Osteoblast (primary cell): ENCODE data around the gene TIMM17A. TPM values are rescaled to one million over a fixed set of nuclear protein-coding genes. Genes with fewer than 3 reads are reported as not detected.

Experiments
- DNase-seq: peaks from one replicate; pipeline ENCODE4 v3.0.0; 2011; ENCODE audit warnings: low spot score, mixed read lengths; ENCODE audit not compliant: insufficient read length; ENCODE audit errors: missing footprints
- H2AFZ ChIP-seq: 2 replicates; pipeline ENCODE4 v1.6.0; 2011; ENCODE audit warnings: mild to moderate bottlenecking, low read length
- H3K27ac ChIP-seq: 2 replicates; pipeline ENCODE4 v1.5.1; 2011; ENCODE audit warnings: mild to moderate bottlenecking, low read depth, low read length, moderate library complexity
- H3K27me3 ChIP-seq: 2 replicates; pipeline ENCODE4 v1.6.0; 2012; ENCODE audit warnings: mild to moderate bottlenecking, control low read depth, inconsistent platforms, low read length, moderate library complexity; ENCODE audit not compliant: insufficient read depth
- H3K36me3 ChIP-seq: 2 replicates; pipeline ENCODE4 v1.5.1; 2011; ENCODE audit warnings: mild to moderate bottlenecking, low read length, control low read depth, moderate library complexity; ENCODE audit not compliant: insufficient read depth
- H3K4me1 ChIP-seq: 2 replicates; pipeline ENCODE4 v1.5.1; 2011; ENCODE audit warnings: mild to moderate bottlenecking, low read length, control low read depth, moderate library complexity; ENCODE audit not compliant: insufficient read depth
- H3K4me2 ChIP-seq: 2 replicates; pipeline ENCODE4 v1.6.0; 2011; ENCODE audit warnings: mild to moderate bottlenecking, low read length; ENCODE audit not compliant: insufficient read depth
- H3K4me3 ChIP-seq: fragments of 200-600 bp; sonication (generic); 3 replicates; pipeline ENCODE4 v1.5.1; 2012; ENCODE audit warnings: mild to moderate bottlenecking, low read length, inconsistent platforms; ENCODE audit not compliant: insufficient read depth
- H3K79me2 ChIP-seq: 2 replicates; pipeline ENCODE4 v1.6.0; 2012; ENCODE audit warnings: mild to moderate bottlenecking, low read length, control low read depth, inconsistent platforms; ENCODE audit not compliant: insufficient read depth
- H3K9me3 ChIP-seq: 2 replicates; pipeline ENCODE4 v1.5.1; 2011; ENCODE audit warnings: low read depth, low read length, control low read depth
- H4K20me1 ChIP-seq: 2 replicates; pipeline ENCODE4 v1.6.0; 2012; ENCODE audit warnings: mild to moderate bottlenecking, low read length, control low read depth; ENCODE audit not compliant: insufficient read depth
- CTCF ChIP-seq: IDR thresholded peaks from 2 replicates; pipeline ENCODE4 v1.5.1; 2011; ENCODE audit warnings: mild to moderate bottlenecking, low read depth, low read length, moderate library complexity; ENCODE audit errors: extremely low read depth
- total RNA-seq: library from RNA; depleted of rRNA; stranded (reverse); fragments of >200 nt; gene quantifications from 2 replicates; pipeline ENCODE4 v1.2.3, GENCODE V29; 2012

The TIMM17A gene
- total RNA-seq, 1 donor, result 38.7 TPM

DNA sequence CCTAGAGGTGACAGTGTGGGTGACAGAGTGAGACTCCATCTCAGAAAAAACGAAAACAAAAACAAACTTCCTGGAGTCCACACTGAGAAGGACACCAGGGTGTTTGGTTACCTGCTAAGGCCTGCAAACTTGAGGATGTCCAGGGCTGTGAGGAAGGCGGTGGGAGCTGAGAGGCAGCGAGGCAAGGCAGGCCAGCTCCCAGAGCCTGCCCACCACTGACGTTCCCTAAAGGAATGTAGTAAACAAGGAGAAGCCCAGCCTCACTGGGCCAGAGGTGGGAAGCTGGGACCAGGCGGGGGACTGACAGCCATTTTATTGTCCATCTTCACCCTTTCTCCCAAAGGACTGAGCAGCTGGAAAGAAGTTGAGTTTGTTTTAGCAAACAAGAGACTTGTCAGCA, 42.5 kb upstream of the TIMM17A start:
- peak overlapping the region; percentile 30 for H2AFZ ChIP-seq
- no peaks in the 10 kb centered on the region for H4K20me1 ChIP-seq
- no peak for TF ChIP-seq CTCF
- no peak overlapping the region for H3K4me3 ChIP-seq
- H3K79me2 ChIP-seq, result peaks cover 5% of the 10 kb centered on the region
- H3K36me3 ChIP-seq, result no peaks in the 10 kb centered on the region
- H3K9me3 ChIP-seq, result no peaks in the 10 kb centered on the region
- DNase-seq, result peak; percentile 21
- peaks cover 38% of the 10 kb centered on the region for H3K4me1 ChIP-seq
- no peaks in the 10 kb centered on the region for H3K27me3 ChIP-seq
- H3K27ac ChIP-seq, result no peak overlapping the region
- H3K4me2 ChIP-seq, result no peak overlapping the region

- DNase-seq, result peak; percentile 53
- no peaks in the 10 kb centered on the region for H3K9me3 ChIP-seq
- peaks cover 3% of the 10 kb centered on the region for H3K36me3 ChIP-seq
- no peak overlapping the region for H2AFZ ChIP-seq
- no peak overlapping the region for H3K4me2 ChIP-seq
- H4K20me1 ChIP-seq, result no peaks in the 10 kb centered on the region
- H3K79me2 ChIP-seq, result peaks cover 5% of the 10 kb centered on the region
- no peak for TF ChIP-seq CTCF
- peaks cover 46% of the 10 kb centered on the region for H3K4me1 ChIP-seq
- H3K4me3 ChIP-seq, result no peak overlapping the region
- no peaks in the 10 kb centered on the region for H3K27me3 ChIP-seq
- H3K27ac ChIP-seq, result no peak overlapping the region
Measured at GRCh38 chr1:201914456-201915235, 40.7 kb upstream of the TIMM17A start.

DNA sequence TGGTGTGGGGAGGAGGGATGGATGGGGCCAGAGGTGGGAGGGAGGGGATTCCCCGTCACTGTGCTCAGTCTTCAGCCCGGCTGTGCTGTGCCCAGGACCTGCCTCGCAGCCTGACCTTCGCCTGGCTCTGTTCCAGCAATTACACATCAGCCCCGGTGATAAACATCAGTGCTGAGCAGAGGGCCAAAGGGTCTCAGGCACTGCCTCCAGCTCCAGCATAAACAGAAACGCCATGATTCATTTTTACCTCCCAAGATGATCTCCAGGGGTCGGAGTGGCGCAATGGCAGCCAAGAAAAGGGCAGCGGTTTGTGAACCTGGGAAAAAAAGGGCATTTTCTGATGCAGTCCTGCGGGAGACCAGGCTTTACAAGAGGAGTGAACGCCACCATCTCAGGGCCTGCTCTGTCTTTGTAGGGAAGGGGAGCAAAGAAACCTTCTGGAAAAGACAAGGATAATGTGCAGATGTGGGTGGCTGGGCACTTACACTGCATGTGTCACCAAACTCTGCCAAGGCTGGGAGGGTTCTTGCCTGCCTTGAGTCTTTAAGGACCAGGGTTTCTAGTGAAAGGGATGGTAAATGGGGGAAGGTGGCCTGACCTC, 38.6 kb upstream of the TIMM17A start:
- Histone ChIP-seq H4K20me1 (no peaks in the 10 kb centered on the region), H3K36me3 (peaks cover 5% of the 10 kb centered on the region), H3K4me2 (peak overlapping the region; percentile 63), H3K4me1 (peaks cover 46% of the 10 kb centered on the region), H3K79me2 (peaks cover 5% of the 10 kb centered on the region), H3K9me3 (no peaks in the 10 kb centered on the region), H2AFZ (peak overlapping the region; percentile 7), H3K4me3 (peak overlapping the region; percentile 5), H3K27me3 (no peaks in the 10 kb centered on the region), H3K27ac (peak overlapping the region; percentile 88)
- no peak for TF ChIP-seq CTCF
- peak; percentile 93 for DNase-seq

DNA sequence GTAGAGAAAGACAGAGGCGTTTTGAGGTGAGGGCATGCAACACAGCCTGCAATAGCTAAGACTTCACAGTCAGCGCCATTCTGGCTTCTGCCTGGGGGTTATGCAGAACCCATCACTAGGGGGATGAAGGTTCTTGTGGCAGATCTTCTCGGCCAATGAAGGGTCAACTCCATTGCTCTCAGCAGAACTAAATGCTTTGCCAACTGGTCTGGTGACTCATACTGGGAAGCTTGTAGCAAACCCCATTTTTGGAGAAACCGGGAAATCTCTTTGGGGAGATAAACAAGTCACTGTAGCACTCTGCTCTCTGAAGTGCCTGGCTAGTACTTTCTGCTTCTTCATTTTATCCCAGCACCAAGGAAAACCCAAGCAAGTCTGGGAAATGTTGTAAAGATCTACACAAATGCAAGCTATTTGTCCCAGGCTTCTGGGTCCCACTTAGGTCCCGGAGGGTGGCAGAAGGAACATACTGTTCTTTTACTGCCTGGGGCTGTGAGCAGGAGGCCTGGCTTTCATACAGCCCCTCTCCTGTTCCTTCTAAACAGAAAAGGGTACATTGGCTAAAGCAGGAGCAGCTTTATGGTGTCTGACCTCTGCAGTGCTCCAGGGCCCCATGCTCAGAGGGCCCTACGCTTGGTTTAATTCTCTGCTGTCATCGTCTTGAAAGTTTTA, 37.8 kb upstream of the TIMM17A start:
- TF ChIP-seq CTCF, result no peak
- H3K79me2 ChIP-seq, result peaks cover 5% of the 10 kb centered on the region
- H3K4me1 ChIP-seq, result peaks cover 46% of the 10 kb centered on the region
- H3K4me3 ChIP-seq, result no peak overlapping the region
- H2AFZ ChIP-seq, result peak overlapping the region; percentile 7
- no peaks in the 10 kb centered on the region for H3K9me3 ChIP-seq
- H3K27me3 ChIP-seq, result no peaks in the 10 kb centered on the region
- peak overlapping the region; percentile 88 for H3K27ac ChIP-seq
- peak; percentile 96 for DNase-seq
- H3K36me3 ChIP-seq, result peaks cover 5% of the 10 kb centered on the region
- peak overlapping the region; percentile 63 for H3K4me2 ChIP-seq
- no peaks in the 10 kb centered on the region for H4K20me1 ChIP-seq
